Raji (cell line): ENCODE measurements around the gene JDP2.

Experiments used
- POLR2A ChIP-seq: IDR thresholded peaks from 2 replicates; pipeline ENCODE4 v1.6.1; 2011; ENCODE audit warnings: low read depth, low read length, control low read depth; ENCODE audit not compliant: insufficient read depth

The JDP2 gene

DNA sequence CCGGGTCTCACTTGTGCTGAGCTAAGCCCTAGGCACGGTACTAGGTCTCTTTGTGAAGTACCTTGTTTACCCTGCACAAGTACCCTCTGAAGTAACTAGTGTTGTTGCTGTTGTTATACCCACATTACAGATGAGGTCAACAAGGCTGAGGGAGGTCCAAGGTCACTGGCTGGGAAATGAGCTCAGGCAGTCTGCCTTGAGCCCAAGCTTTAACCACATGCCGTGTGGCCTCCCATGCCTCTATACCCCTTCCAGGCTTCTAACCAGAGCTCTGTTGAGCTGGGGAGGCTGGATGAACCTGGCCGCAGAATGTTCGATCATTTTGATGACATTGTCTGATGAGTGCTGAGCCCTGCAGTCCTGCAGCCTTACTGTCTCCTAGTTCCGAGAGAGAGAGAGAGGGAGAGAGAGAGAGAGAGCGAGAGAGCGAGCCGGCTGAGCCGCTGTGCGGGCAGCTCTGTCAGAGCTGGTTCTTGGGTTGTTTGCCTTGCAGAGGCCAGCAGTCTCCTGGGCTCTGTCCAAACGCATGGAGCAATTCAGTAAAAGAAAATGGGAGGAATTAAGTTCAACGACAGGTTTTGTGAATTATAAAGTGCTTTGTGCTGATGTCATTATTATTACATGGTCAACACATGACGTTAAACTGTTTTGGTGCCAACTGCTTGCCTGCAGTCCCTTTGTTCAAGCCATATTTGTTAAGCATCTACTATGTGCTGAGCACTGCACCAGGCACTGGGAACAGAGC, 13.1 kb downstream of the JDP2 start:
- no peak for TF ChIP-seq POLR2A

DNA sequence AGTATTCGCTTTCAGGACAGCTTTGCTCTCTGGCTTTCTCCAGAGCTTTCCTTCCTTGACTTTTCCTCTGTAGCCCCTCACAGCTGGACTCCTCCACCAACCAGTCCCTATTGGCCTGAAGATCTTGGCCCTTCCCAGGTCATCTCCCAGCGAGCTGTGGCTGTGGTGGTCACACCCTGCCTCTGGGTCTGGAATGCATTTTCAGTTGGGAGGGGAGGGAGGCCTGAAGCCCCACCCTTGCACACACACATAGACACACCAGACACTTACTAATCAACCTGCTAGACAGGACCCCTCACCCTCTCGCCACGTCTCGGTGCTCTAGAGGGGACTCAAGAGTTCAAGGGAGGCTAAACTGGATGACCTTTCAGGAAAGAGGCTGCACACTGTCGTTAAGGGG, 13.9 kb downstream of the JDP2 start:
- TF ChIP-seq POLR2A: no peak

GRCh38 chr14:75442166-75442565, 14.3 kb downstream of the JDP2 start:
- TF ChIP-seq POLR2A: no peak

GRCh38 chr14:75442642-75443041, 14.8 kb downstream of the JDP2 start:
- no peak for TF ChIP-seq POLR2A

DNA sequence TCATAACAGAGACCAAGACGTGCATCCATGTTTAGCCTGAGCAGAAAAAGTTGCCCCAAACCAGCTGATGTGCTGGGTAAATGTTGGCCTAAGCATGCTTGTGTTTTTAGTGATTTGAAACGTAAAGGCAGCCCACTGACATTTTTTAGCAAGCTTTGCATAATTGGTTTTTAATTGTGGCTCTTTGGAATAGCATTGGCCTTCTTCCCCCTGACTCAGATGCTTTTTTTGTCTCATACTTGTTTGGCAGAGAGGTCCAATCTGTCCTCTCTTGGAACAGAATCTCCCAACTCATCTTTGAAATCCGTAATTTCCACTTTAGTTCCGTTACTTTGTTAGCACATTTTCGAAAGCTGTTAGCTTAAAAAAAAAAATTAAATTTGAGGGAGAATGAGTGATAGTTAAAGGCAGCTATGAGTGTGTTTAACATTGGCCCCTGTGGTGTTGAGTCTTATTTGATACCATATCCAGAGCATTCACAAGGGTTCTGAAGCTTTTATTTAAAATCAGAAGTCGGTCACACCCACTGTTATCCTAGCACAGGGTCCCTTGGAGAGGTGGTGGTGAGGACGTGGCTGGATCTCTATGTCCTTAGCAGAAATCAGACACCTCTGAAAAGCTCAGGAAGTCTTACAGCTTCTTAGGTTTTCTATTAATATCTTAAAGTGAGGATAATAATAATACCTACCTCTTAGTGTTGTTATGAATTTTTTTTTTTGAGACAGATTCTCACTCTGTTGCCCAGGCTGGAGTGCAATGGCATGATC, 15.6 kb downstream of the JDP2 start:
- no peak for TF ChIP-seq POLR2A

GRCh38 chr14:75445236-75445635, 17.4 kb downstream of the JDP2 start:
- TF ChIP-seq POLR2A: no peak

DNA sequence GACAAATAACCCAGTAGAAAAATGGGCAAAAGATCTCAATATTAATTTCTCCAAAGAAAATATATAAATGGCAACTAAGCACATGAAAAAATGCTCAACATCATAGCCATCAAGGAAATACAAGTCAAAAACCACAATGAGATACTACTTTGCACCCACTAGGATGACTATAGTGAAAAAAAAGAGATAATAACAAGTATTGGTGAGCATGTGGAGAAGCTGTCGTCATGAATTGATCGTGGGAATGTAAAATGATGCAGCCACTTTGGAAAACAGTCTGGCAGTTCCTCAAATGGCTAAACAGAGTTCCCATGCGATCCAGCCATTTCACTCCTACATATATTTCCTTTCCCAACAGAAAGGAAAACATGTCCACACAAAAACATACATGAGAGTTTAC, 18.1 kb downstream of the JDP2 start:
- no peak for TF ChIP-seq POLR2A

GRCh38 chr14:75446447-75446846, 18.6 kb downstream of the JDP2 start:
- no peak for TF ChIP-seq POLR2A

DNA sequence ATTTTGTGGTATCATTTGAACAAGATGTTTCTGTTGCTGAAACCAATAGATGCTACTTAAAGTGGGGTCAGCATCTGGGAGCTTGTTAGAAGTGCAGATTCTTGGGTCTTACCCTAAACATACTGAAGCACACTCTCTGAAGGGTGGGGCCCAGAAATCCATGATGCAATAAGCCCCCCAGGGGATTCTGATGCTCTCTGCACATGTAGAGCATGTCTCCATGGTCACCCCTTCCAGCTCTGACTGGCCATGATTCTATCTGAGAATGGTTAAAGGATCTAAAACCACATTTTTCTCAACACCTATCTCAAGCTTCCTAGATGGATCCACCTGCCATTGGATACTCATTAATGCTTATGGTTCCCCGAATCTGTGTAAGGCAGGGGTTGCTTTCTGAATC, 20.4 kb downstream of the JDP2 start:
- TF ChIP-seq POLR2A: no peak

DNA sequence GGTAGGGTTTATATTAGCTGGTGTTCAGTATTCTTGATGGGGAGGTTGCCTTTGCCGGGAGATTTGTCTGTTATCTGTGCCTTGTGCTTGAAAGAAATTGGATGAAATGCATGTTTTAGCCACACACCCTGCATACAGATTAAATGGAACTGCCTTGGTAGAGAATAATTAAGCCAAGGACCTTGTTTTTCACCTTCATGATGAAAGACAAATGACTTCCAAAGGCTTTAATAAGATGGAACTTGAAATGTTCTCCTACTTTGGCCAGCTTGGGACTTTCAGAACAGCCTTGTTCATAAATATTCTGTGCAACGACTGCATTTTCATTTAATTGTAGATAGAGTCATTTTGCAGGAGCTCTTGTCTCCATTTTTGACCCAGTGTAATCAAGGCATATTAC, 21.2 kb downstream of the JDP2 start:
- no peak for TF ChIP-seq POLR2A

DNA sequence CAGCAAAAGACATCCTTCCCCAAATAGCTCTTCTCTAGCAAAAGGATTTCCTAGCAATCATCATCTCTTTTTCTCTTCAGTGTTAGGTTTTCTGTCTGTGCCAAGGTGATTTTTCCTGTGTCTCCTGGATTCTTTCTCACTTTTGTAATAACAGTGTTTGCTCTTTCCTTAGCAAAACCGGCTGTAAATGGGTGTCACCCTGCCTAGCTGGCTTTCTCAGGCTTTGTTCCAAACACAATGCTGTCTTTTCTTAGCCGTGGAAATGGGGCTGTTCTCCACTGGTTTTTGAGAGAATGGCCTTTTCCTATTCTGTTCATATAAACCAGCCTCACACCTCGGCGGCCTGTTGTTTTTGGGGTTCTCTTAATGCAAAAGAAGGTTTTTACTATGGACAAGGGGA, 21.9 kb downstream of the JDP2 start:
- no peak for TF ChIP-seq POLR2A

DNA sequence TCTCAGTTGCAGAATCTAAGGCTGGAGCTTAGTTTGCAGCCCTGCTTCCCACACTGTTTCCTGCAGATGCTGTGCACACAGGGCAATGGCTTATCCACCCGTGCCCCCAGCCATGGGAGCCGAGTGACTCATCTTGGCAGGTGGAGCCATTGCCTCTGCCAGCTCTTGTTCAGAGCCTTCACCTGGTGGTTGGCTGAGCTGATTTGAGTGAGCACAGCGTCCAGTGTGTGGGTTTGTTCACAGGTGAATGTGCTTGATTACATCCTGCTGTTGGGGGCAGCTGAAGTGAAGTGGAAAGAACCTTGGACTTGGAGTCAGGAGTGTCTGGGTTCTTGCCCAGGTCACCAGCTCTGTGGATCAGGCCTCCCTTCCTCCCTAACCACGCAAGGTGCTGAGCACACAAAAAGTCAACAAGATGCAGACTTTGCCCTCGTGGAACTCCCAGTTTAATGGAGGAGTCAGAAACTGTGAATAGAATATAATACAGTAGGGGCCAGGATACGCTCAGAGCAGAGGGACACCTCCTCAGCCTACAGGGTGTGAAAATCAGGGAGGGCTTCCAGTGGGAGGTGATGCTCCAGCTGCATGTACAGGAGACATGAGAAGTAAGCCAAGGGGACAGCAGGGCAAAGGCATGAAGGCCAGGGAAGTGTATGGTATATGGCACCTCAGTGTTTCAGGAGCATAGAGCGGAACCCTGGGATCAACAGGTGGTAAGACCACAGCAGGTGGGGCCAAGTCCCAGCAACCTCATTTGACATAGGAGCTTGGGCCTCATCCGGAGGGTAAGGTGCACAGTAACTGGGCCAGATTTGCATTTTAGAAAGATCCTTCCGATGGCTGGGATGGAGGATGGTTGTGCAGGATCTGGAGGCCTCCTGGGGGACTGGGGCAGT, 22.8 kb downstream of the JDP2 start:
- no peak for TF ChIP-seq POLR2A

DNA sequence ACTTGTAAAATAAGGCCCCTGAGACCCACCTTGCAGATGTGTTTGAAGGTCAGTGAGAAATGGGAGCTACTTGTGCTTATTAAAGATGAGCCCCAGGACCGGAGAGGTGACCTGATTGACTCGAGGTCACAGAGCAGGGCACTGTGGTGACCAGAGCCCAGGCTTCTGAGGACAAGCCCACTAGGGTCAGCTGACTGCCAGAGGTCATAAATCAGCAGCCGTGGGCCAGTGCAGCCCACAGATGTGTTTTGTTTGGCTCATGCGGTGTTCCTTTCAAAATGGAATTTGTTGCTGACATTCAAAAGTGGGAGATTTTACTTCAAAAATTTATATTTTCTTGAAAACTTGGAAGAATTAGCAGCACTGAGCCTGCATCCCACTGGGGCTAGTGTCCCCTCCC, 24.5 kb downstream of the JDP2 start:
- TF ChIP-seq POLR2A: no peak

- no peak for TF ChIP-seq POLR2A
Measured at GRCh38 chr14:75452900-75453816, 25.3 kb downstream of the JDP2 start.
